Hepatocyte (in vitro differentiated cells): ENCODE measurements around the gene RTRAF. TPM values are rescaled to one million over a fixed set of nuclear protein-coding genes. Genes with fewer than 3 reads are reported as not detected.
A peak's percentile ranks its signal among the peaks of the same experiment; 100 is the strongest.

ENCODE experiments used
- DNase-seq: peaks from one replicate; pipeline ENCODE4 v3.0.0-alpha.2; 2016; ENCODE audit warnings: low spot score
- H2AFZ ChIP-seq: fragments of 200-600 bp; sonication (generic); 2 replicates; pipeline ENCODE4 v1.6.0; 2016; ENCODE audit warnings: antibody characterized with exemption, mild to moderate bottlenecking
- H3K27ac ChIP-seq: fragments of 200-600 bp; sonication (generic); 2 replicates; pipeline ENCODE4 v1.5.1; 2016; ENCODE audit warnings: mild to moderate bottlenecking
- H3K27me3 ChIP-seq: fragments of 200-600 bp; sonication (generic); 2 replicates; pipeline ENCODE4 v1.6.1; 2016
- H3K36me3 ChIP-seq: fragments of 200-600 bp; sonication (generic); replicated peaks from 2 replicates; pipeline ENCODE4 v1.5.1; 2016; ENCODE audit warnings: low read depth; ENCODE audit not compliant: insufficient read depth
- H3K4me1 ChIP-seq: fragments of 200-600 bp; sonication (generic); 2 replicates; pipeline ENCODE4 v1.5.1; 2016; ENCODE audit warnings: mild to moderate bottlenecking, moderate library complexity; ENCODE audit not compliant: insufficient read depth
- H3K4me2 ChIP-seq: fragments of 200-600 bp; sonication (generic); 2 replicates; pipeline ENCODE4 v1.6.0; 2016
- H3K4me3 ChIP-seq: fragments of 200-600 bp; sonication (generic); 2 replicates; pipeline ENCODE4 v1.5.1; 2016; ENCODE audit warnings: mild to moderate bottlenecking
- H3K79me2 ChIP-seq: fragments of 200-600 bp; sonication (generic); 2 replicates; pipeline ENCODE4 v1.6.0; 2017; ENCODE audit warnings: mild to moderate bottlenecking
- H3K9me2 ChIP-seq: fragments of 200-600 bp; sonication (generic); replicated peaks from 2 replicates; pipeline ENCODE4 v1.6.0; 2017; ENCODE audit warnings: mild to moderate bottlenecking; ENCODE audit not compliant: insufficient read depth
- H3K9me3 ChIP-seq: fragments of 200-600 bp; sonication (generic); 2 replicates; pipeline ENCODE4 v1.5.1; 2016; ENCODE audit warnings: low read depth, mild to moderate bottlenecking
- H4K20me1 ChIP-seq: fragments of 200-600 bp; sonication (generic); 2 replicates; pipeline ENCODE4 v1.6.0; 2016; ENCODE audit warnings: mild to moderate bottlenecking; ENCODE audit not compliant: insufficient read depth, poor library complexity, severe bottlenecking
- CTCF ChIP-seq: fragments of 200-600 bp; sonication (generic); IDR thresholded peaks from 2 replicates; pipeline ENCODE4 v1.5.1; 2016; ENCODE audit warnings: antibody characterized with exemption, mild to moderate bottlenecking; ENCODE audit not compliant: poor library complexity
- EZH2 ChIP-seq: fragments of 200-600 bp; sonication (generic); IDR thresholded peaks from 2 replicates; pipeline ENCODE4 v1.6.1; 2016; ENCODE audit warnings: antibody characterized with exemption, mild to moderate bottlenecking, borderline replicate concordance
- EZH2phosphoT487 ChIP-seq: fragments of 200-600 bp; sonication (generic); IDR thresholded peaks from one replicate; pipeline ENCODE4 v1.6.1; 2018; ENCODE audit warnings: antibody characterized with exemption, mild to moderate bottlenecking, low read depth, moderate library complexity; ENCODE audit not compliant: unreplicated experiment, severe bottlenecking
- WGBS: methylation state at CpG from one replicate; pipeline ENCODE4 v1.1.6; 2016; ENCODE audit warnings: low lambda C conversion rate; ENCODE audit errors: missing lambda C conversion rate; 5-methylcytosine and 5-hydroxymethylcytosine counted together
- polyA plus RNA-seq: library from polyadenylated mRNA; unstranded; fragments of >200 nt; fragmentation: Nextera tagmentation; extraction: Ambion mirVana; gene quantifications from 2 replicates; pipeline ENCODE4 v1.2.1, GENCODE V29; 2016
- total RNA-seq: library from RNA; depleted of rRNA; stranded (reverse); fragments of >200 nt; gene quantifications from 2 replicates; pipeline ENCODE4 v1.2.3, GENCODE V29; 2014

RTRAF gene
- total and polyA plus RNA-seq, 2 experiments from 2014 or later = 94.7 to 194 TPM

DNA sequence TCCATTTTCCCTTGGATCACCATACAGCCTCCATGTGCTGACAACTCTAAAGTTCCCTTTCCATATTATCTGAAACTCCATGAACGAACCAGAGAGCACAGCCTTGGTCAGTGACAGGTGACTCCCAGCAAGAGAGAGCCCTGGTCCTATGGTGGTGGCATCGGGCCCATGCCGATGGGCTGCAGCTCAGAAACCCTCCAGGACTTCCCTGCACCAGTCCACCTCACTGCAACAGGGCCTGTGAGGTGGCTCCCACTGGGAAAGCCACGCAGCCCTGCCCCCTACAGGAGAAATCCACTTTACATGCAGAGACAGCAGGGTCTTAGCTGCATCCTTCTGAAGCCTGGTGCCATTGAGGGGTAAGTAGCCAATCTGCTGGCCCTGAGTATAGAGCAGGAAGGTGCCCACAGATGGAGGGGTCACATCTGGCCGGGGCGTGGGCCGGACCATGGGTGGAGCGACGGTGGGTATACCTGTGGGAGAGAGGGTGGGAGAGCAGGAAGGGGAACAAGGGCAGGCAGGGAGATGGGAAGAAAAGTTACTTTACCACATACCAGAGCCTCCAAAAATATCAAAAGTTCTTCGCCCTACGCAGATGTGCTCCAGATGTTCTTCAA is 24.7 kb downstream of the RTRAF start:
- H3K27ac ChIP-seq = no peak overlapping the region
- TF ChIP-seq EZH2 (no peak), CTCF (peak; percentile 9), EZH2phosphoT487 (no peak)

GRCh38 chr14:52014601-52015267 is 25.4 kb downstream of the RTRAF start:
- Histone ChIP-seq H3K4me2 (no peak overlapping the region), H3K9me2 (no peaks in the 10 kb centered on the region), H4K20me1 (no peaks in the 10 kb centered on the region), H3K4me1 (peaks cover 6% of the 10 kb centered on the region), H3K9me3 (no peaks in the 10 kb centered on the region), H3K27me3 (no peaks in the 10 kb centered on the region), H3K27ac (no peak overlapping the region), H2AFZ (no peak overlapping the region), H3K36me3 (no peaks in the 10 kb centered on the region), H3K79me2 (no peaks in the 10 kb centered on the region), H3K4me3 (no peak overlapping the region)
- no peak for DNase-seq
- no peak for TF ChIP-seq EZH2
- no peak for TF ChIP-seq EZH2phosphoT487
- no peak for TF ChIP-seq CTCF
- WGBS = 78% methylated on average over 15 of the region's 15 CpGs

More for the DNA sequence above, 24.7 kb downstream of the RTRAF start:
- H3K9me2 ChIP-seq = no peaks in the 10 kb centered on the region
- no peaks in the 10 kb centered on the region for H3K9me3 ChIP-seq
- H2AFZ ChIP-seq = no peak overlapping the region
- no peaks in the 10 kb centered on the region for H3K79me2 ChIP-seq
- H3K4me2 ChIP-seq = no peak overlapping the region
- H4K20me1 ChIP-seq = no peaks in the 10 kb centered on the region
- DNase-seq = no peak
- H3K4me3 ChIP-seq = no peak overlapping the region
- H3K4me1 ChIP-seq = peaks cover under 1% of the 10 kb centered on the region
- WGBS = 78% methylated on average over 11 of the region's 11 CpGs
- H3K27me3 ChIP-seq = no peaks in the 10 kb centered on the region
- H3K36me3 ChIP-seq = no peaks in the 10 kb centered on the region

GRCh38 chr14:52015411-52016030 is 26.2 kb downstream of the RTRAF start:
- H3K4me1 ChIP-seq = peaks cover 6% of the 10 kb centered on the region
- no peak overlapping the region for H2AFZ ChIP-seq
- no peak overlapping the region for H3K4me2 ChIP-seq

More at GRCh38 chr14:52015411-52016030, 26.2 kb downstream of the RTRAF start:
- H3K27me3 ChIP-seq = no peaks in the 10 kb centered on the region
- no peaks in the 10 kb centered on the region for H3K79me2 ChIP-seq
- H3K27ac ChIP-seq = no peak overlapping the region
- no peaks in the 10 kb centered on the region for H3K9me3 ChIP-seq
- DNase-seq = peak; percentile 46
- no peaks in the 10 kb centered on the region for H3K9me2 ChIP-seq
- WGBS = 72% methylated on average over 8 of the region's 8 CpGs
- TF ChIP-seq CTCF = peak; percentile 35
- no peak for TF ChIP-seq EZH2phosphoT487
- H4K20me1 ChIP-seq = no peaks in the 10 kb centered on the region
- no peaks in the 10 kb centered on the region for H3K36me3 ChIP-seq
- H3K4me3 ChIP-seq = no peak overlapping the region
